ENCODE measurements around the gene SKAP1. TPM values are rescaled to one million over a fixed set of nuclear protein-coding genes. Genes with fewer than 3 reads are reported as not detected.

The SKAP1 gene
- total RNA-seq, 1 donor from 2014 or later = 0.69 TPM

DNA sequence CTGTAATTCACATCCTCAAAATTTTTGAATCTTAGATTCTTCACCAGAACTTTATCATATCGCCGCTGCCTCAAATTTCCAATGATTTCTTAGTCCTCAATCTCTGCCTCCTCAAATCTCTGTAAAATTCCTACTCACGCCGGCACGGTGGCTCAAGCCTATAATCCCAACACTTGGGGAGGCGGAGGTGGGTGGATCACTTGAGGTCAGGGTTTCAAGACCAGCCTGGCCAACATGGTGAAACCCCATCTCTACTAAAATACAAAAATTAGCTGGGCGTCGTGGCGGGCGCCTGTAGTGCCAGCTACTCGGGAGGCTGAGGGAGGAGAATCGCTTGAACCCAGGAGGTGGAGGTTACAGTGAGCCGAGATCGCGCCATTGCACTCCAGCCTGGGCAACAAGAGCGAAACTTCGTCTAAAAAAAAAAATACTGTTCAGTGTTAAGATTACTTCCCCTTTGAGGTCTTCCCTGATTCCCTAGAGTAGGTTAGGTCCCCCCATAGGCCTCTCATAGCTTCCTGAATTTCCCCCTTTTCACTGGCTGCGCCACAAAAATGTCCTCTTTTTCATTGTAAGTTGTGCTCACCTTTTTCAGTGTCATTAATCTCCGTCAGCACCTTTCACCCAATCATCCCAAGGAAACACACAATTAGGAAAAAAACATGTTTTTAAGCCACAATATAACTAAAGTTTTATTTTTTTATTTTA, 327.8 kb downstream of the SKAP1 start:
- H3K36me3 Mint-ChIP-seq (ENCODE audit: insufficient read depth) = peaks cover 1% of the 10 kb centered on the region
- H3K4me3 Mint-ChIP-seq (ENCODE audit: low read depth) = peak overlapping the region; percentile 97
- no peaks in the 10 kb centered on the region for H3K9me3 Mint-ChIP-seq (ENCODE audit: low read depth)
- no peaks in the 10 kb centered on the region for H3K27me3 Mint-ChIP-seq
- TF ChIP-seq, protein P1, sequence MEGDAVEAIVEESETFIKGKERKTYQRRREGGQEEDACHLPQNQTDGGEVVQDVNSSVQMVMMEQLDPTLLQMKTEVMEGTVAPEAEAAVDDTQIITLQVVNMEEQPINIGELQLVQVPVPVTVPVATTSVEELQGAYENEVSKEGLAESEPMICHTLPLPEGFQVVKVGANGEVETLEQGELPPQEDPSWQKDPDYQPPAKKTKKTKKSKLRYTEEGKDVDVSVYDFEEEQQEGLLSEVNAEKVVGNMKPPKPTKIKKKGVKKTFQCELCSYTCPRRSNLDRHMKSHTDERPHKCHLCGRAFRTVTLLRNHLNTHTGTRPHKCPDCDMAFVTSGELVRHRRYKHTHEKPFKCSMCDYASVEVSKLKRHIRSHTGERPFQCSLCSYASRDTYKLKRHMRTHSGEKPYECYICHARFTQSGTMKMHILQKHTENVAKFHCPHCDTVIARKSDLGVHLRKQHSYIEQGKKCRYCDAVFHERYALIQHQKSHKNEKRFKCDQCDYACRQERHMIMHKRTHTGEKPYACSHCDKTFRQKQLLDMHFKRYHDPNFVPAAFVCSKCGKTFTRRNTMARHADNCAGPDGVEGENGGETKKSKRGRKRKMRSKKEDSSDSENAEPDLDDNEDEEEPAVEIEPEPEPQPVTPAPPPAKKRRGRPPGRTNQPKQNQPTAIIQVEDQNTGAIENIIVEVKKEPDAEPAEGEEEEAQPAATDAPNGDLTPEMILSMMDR (IDR thresholded peaks at IDR 0.05; ENCODE audit: unreplicated experiment) = no peak
- peak overlapping the region; percentile 78 for H3K27ac Mint-ChIP-seq
- peaks cover 8% of the 10 kb centered on the region for H3K4me1 Mint-ChIP-seq (ENCODE audit: low read depth)
- no peak for DNase-seq (ENCODE audit: low spot score, unreplicated experiment)

DNA sequence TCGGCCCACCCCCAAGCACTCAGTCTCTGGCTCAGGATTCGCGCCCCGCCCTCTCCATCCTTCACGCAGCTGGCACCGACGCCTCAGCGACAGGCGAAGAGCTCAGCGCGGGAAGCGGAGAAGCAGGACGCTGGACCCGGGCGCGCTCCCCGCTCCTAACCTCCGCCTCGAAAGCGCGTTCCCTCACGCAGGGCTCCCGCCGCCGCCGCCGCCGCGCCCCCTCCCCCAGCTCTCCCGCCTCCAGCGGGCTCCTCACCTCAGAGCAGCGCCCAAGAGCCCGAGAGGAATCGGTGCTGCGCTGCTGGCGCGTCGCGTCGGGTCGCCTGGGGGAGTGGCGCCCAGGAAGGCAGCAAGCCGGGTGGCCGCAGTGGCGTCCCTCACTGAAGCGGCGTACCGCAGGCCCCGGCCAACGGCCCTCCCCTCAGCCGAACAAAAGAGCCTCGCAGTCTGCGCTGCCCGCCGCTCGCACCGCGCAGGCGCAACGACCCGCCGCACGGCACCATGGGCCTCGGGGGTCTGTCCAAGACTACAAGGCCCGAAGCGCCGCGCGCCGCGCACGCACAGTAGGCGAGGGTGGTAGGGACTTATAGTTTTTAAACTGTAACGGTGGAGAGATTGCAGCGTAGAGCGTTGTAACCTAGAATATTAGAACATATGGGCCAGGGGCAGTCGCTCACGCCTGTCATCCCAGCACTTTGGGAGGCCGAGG, 328.8 kb downstream of the SKAP1 start, which contains the start of gene CBX1:
TSS of gene CBX1 (minus strand) at position 467 of the 709 bp plus-strand sequence. CDS start 24,474 bp downstream, outside the sequence.
- peaks cover 1% of the 10 kb centered on the region for H3K36me3 Mint-ChIP-seq (ENCODE audit: insufficient read depth)
- TF ChIP-seq, protein P1 (IDR thresholded peaks at IDR 0.05; ENCODE audit: unreplicated experiment) = no peak
- DNase-seq (ENCODE audit: low spot score, unreplicated experiment) = peak; percentile 88

DNA sequence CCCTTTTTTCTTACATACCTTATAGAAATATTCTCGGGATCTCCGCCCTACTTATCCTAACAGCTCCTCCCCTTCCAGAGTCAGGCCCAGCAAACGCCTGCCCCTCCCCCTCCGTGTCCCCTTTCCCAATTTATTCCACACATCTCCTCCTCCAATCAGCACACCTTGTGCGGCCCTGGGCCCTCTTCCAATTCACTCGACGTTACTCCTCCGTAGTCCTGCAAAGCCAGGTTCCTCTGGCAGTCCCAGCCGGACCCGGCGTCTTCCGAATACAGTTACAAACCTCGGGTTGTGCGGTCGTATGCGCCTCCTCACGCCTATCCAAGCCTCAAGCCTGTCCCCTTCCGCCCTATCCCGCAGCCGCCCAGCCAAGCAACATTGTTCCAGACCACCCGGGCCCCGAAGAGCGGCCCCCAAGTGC, 329.4 kb downstream of the SKAP1 start:
- Mint-ChIP-seq H3K4me1 (ENCODE audit: low read depth) (peaks cover 8% of the 10 kb centered on the region), H3K4me3 (ENCODE audit: low read depth) (peak overlapping the region; percentile 97), H3K27ac (peak overlapping the region; percentile 94), H3K9me3 (ENCODE audit: low read depth) (no peaks in the 10 kb centered on the region), H3K36me3 (ENCODE audit: insufficient read depth) (peaks cover 1% of the 10 kb centered on the region), H3K27me3 (no peaks in the 10 kb centered on the region)
- peak; percentile 34 for DNase-seq (ENCODE audit: low spot score, unreplicated experiment)
- TF ChIP-seq, protein P1 (IDR thresholded peaks at IDR 0.05; ENCODE audit: unreplicated experiment) = no peak

More for the DNA sequence above, 328.8 kb downstream of the SKAP1 start, which contains the start of gene CBX1:
- H3K27ac Mint-ChIP-seq = peak within 1 kb of the TSS; percentile 94
- no peaks in the 10 kb centered on the region for H3K27me3 Mint-ChIP-seq
- H3K9me3 Mint-ChIP-seq (ENCODE audit: low read depth) = no peaks in the 10 kb centered on the region
- peak within 1 kb of the TSS; percentile 97 for H3K4me3 Mint-ChIP-seq (ENCODE audit: low read depth)
- peaks cover 8% of the 10 kb centered on the region for H3K4me1 Mint-ChIP-seq (ENCODE audit: low read depth)

DNA sequence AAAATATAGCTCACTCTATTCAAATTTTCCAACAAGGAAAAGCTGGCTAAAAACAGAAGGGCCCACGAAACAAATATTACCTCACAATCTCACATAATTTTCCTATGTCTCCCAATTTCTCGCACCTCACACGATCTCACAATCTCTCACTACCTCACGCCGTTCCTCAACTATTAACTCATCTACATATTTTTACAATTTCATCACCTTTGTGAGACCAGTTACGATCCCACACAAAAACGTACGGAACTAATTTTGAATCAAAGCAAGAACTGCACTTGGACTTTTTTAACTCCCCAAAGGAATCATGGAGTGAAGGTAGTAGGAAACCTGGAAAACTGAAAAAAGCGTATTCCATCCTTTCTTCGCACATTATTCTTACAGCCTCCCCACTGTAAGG, 329.9 kb downstream of the SKAP1 start:
- DNase-seq (ENCODE audit: low spot score, unreplicated experiment) = no peak
- Mint-ChIP-seq H3K27me3 (no peaks in the 10 kb centered on the region), H3K4me1 (ENCODE audit: low read depth) (peaks cover 8% of the 10 kb centered on the region), H3K9me3 (ENCODE audit: low read depth) (no peaks in the 10 kb centered on the region), H3K4me3 (ENCODE audit: low read depth) (peak overlapping the region; percentile 97), H3K27ac (peak overlapping the region; percentile 94), H3K36me3 (ENCODE audit: insufficient read depth) (peaks cover 3% of the 10 kb centered on the region)
- TF ChIP-seq, protein P1 (IDR thresholded peaks at IDR 0.05; ENCODE audit: unreplicated experiment) = no peak

DNA sequence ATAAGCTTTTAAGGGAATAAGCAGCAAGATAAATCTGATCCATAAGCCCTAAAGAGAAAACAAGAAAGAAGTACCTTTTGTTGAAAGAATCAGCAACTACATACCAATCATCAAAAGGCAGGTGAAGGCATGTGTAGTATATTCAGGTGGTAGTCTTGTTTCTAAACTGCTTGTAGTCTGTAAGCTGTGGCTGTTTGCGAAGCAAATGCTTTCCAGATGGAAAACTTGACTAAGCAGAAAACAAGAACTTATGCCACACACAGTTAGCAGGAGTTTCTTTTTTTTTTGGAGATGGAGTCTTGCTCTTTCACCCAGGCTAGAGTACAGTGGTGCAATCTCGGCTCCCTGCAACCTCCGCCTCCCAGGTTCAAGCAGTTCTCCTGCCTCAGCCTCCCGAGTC, 334.4 kb downstream of the SKAP1 start:
- H3K27ac Mint-ChIP-seq = no peak overlapping the region
- TF ChIP-seq, protein P1 (IDR thresholded peaks at IDR 0.05; ENCODE audit: unreplicated experiment) = no peak
- no peak overlapping the region for H3K4me3 Mint-ChIP-seq (ENCODE audit: low read depth)
- H3K9me3 Mint-ChIP-seq (ENCODE audit: low read depth) = no peaks in the 10 kb centered on the region
- H3K27me3 Mint-ChIP-seq = no peaks in the 10 kb centered on the region
- peaks cover 10% of the 10 kb centered on the region for H3K36me3 Mint-ChIP-seq (ENCODE audit: insufficient read depth)
- H3K4me1 Mint-ChIP-seq (ENCODE audit: low read depth) = peaks cover 11% of the 10 kb centered on the region
- no peak for DNase-seq (ENCODE audit: low spot score, unreplicated experiment)

Data from progenitor cell of endocrine pancreas (in vitro differentiated cells).